ENCODE measurements around the gene CORO1A. TPM values are rescaled to one million over a fixed set of nuclear protein-coding genes. Genes with fewer than 3 reads are reported as not detected.

CORO1A gene
- total and polyA plus RNA-seq, 2 experiments from 2014 or later = 1.7 to 2.4 TPM

GRCh38 chr16:30152517-30152916 lies 30.9 kb upstream of the CORO1A start:
- Histone ChIP-seq H4K20me1 (ENCODE audit: insufficient read depth, poor library complexity, severe bottlenecking) (no peaks in the 10 kb centered on the region), H3K27ac (no peak overlapping the region), H3K9me3 (ENCODE audit: low read depth) (peaks cover 4% of the 10 kb centered on the region), H3K4me1 (ENCODE audit: insufficient read depth) (no peaks in the 10 kb centered on the region), H3K9me2 (replicated peaks; ENCODE audit: insufficient read depth) (no peaks in the 10 kb centered on the region), H3K27me3 (no peaks in the 10 kb centered on the region), H3K79me2 (no peaks in the 10 kb centered on the region), H3K4me3 (no peak overlapping the region), H3K36me3 (replicated peaks; ENCODE audit: insufficient read depth, low read depth) (no peaks in the 10 kb centered on the region), H3K4me2 (no peak overlapping the region), H2AFZ (no peak overlapping the region)
- no peak for TF ChIP-seq EZH2phosphoT487 (IDR thresholded peaks at IDR 0.05; ENCODE audit: low read depth, severe bottlenecking, unreplicated experiment)
- TF ChIP-seq CTCF (IDR thresholded peaks at IDR 0.05; ENCODE audit: poor library complexity) = no peak
- no peak for TF ChIP-seq EZH2 (IDR thresholded peaks at IDR 0.05; ENCODE audit: borderline replicate concordance)
- DNase-seq (ENCODE audit: low spot score) = no peak
- WGBS (ENCODE audit: low lambda C conversion rate, missing lambda C conversion rate) = over 99% methylated on average over 9 of the region's 9 CpGs

DNA sequence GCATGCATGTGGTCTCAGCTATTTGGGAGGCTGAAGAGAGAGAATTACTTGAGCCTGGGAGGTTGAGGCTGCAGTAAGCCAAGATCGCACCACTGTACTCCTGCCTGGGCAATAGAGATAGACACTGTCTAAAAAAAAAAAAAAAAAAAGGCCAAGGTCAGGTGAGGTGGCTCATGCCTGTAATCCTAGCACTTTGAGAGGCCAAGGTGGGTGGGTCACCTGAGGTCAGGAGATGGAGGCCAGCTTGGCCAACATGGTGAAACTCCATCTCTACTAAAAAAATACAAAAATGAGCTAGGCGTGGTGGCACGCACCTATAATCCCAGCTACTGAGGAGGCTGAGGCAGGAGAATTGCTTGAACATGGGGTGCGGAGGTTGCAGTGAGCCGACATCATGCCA lies 28.2 kb upstream of the CORO1A start:
- Histone ChIP-seq H2AFZ (no peak overlapping the region), H3K4me2 (no peak overlapping the region), H3K27ac (no peak overlapping the region), H3K4me3 (no peak overlapping the region), H3K36me3 (replicated peaks; ENCODE audit: insufficient read depth, low read depth) (no peaks in the 10 kb centered on the region), H3K4me1 (ENCODE audit: insufficient read depth) (no peaks in the 10 kb centered on the region), H4K20me1 (ENCODE audit: insufficient read depth, poor library complexity, severe bottlenecking) (no peaks in the 10 kb centered on the region), H3K9me3 (ENCODE audit: low read depth) (no peaks in the 10 kb centered on the region), H3K9me2 (replicated peaks; ENCODE audit: insufficient read depth) (no peaks in the 10 kb centered on the region), H3K27me3 (no peaks in the 10 kb centered on the region), H3K79me2 (no peaks in the 10 kb centered on the region)
- DNase-seq (ENCODE audit: low spot score) = no peak
- TF ChIP-seq CTCF (IDR thresholded peaks at IDR 0.05; ENCODE audit: poor library complexity) (no peak), EZH2 (IDR thresholded peaks at IDR 0.05; ENCODE audit: borderline replicate concordance) (no peak), EZH2phosphoT487 (IDR thresholded peaks at IDR 0.05; ENCODE audit: low read depth, severe bottlenecking, unreplicated experiment) (no peak)
- WGBS (ENCODE audit: low lambda C conversion rate, missing lambda C conversion rate) = 91% methylated on average over 5 of the region's 5 CpGs

DNA sequence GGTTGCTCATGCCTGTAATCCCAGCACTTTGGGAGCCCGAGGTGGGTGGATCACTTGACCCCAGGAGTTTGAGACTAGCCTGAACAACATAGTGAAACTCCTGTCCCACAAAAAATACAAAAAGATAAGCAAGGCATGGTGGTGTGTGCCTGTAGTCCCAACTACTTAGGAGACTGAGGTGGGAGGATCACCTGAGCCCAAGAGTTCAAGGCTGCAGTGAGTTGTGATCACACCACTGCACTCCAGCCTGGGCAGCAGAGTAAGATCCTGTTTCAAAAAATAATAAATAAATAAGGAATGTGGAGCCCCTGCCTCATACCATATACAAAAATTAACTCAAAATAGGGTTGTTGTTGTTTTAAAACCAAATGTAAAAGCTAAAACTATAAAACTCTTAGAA lies 26.2 kb upstream of the CORO1A start:
- H3K4me3 ChIP-seq = no peak overlapping the region
- WGBS (ENCODE audit: low lambda C conversion rate, missing lambda C conversion rate) = 92% methylated on average over 1 of the region's 1 CpG
- H3K9me3 ChIP-seq (ENCODE audit: low read depth) = no peaks in the 10 kb centered on the region
- no peaks in the 10 kb centered on the region for H3K36me3 ChIP-seq (replicated peaks; ENCODE audit: insufficient read depth, low read depth)
- H3K27ac ChIP-seq = no peak overlapping the region
- H3K27me3 ChIP-seq = no peaks in the 10 kb centered on the region
- no peak overlapping the region for H3K4me2 ChIP-seq
- TF ChIP-seq CTCF (IDR thresholded peaks at IDR 0.05; ENCODE audit: poor library complexity) (no peak), EZH2phosphoT487 (IDR thresholded peaks at IDR 0.05; ENCODE audit: low read depth, severe bottlenecking, unreplicated experiment) (no peak), EZH2 (IDR thresholded peaks at IDR 0.05; ENCODE audit: borderline replicate concordance) (no peak)
- no peaks in the 10 kb centered on the region for H4K20me1 ChIP-seq (ENCODE audit: insufficient read depth, poor library complexity, severe bottlenecking)
- no peak overlapping the region for H2AFZ ChIP-seq
- H3K9me2 ChIP-seq (replicated peaks; ENCODE audit: insufficient read depth) = no peaks in the 10 kb centered on the region
- H3K4me1 ChIP-seq (ENCODE audit: insufficient read depth) = no peaks in the 10 kb centered on the region
- no peak for DNase-seq (ENCODE audit: low spot score)
- no peaks in the 10 kb centered on the region for H3K79me2 ChIP-seq

DNA sequence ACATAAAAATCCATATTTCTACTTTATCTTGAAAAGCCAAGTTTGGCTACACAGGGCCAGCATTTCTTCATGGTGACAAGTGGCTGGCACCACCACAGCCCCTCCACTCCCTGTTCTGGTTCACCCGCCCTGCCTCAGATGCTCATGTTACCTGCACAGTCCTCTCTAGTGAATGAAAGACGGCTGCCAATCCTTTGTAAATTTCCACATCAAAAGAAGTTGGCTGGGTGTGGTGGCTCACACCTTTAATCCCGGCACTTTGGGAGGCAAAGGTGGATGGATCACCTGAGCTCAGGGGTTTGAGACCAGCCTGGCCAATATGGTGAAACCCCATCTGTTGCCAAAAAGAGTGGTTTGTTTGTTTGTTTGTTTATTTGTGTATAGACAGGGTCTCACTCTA lies 19.9 kb upstream of the CORO1A start:
- Histone ChIP-seq H3K27ac (no peak overlapping the region), H4K20me1 (ENCODE audit: insufficient read depth, poor library complexity, severe bottlenecking) (no peaks in the 10 kb centered on the region), H3K4me3 (no peak overlapping the region), H3K79me2 (no peaks in the 10 kb centered on the region), H3K4me2 (no peak overlapping the region), H3K27me3 (no peaks in the 10 kb centered on the region), H3K4me1 (ENCODE audit: insufficient read depth) (no peaks in the 10 kb centered on the region), H3K9me3 (ENCODE audit: low read depth) (no peaks in the 10 kb centered on the region), H3K9me2 (replicated peaks; ENCODE audit: insufficient read depth) (no peaks in the 10 kb centered on the region), H2AFZ (no peak overlapping the region), H3K36me3 (replicated peaks; ENCODE audit: insufficient read depth, low read depth) (no peaks in the 10 kb centered on the region)
- TF ChIP-seq EZH2 (IDR thresholded peaks at IDR 0.05; ENCODE audit: borderline replicate concordance) (no peak), EZH2phosphoT487 (IDR thresholded peaks at IDR 0.05; ENCODE audit: low read depth, severe bottlenecking, unreplicated experiment) (no peak), CTCF (IDR thresholded peaks at IDR 0.05; ENCODE audit: poor library complexity) (no peak)
- whole genome bisulfite sequencing (ENCODE audit: low lambda C conversion rate, missing lambda C conversion rate) = 73% methylated on average over 3 of the region's 3 CpGs
- DNase-seq (ENCODE audit: low spot score) = no peak
